HG02981 (cell line): ENCODE results near the gene PDXK.
A peak's percentile ranks its signal among the peaks of the same experiment; 100 is the strongest.

Experiments used
- ATAC-seq: cut with Tn5 transposase; IDR thresholded peaks from one replicate; pipeline ENCODE4 v1.9.1; 2021; ENCODE audit warnings: mild to moderate bottlenecking, moderate library complexity; ENCODE audit not compliant: unreplicated experiment

PDXK gene

GRCh38 chr21:43778469-43779335, 59.8 kb downstream of the PDXK start:
- ATAC-seq: no peak

GRCh38 chr21:43779660-43780059, 60.7 kb downstream of the PDXK start:
- no peak for ATAC-seq

DNA sequence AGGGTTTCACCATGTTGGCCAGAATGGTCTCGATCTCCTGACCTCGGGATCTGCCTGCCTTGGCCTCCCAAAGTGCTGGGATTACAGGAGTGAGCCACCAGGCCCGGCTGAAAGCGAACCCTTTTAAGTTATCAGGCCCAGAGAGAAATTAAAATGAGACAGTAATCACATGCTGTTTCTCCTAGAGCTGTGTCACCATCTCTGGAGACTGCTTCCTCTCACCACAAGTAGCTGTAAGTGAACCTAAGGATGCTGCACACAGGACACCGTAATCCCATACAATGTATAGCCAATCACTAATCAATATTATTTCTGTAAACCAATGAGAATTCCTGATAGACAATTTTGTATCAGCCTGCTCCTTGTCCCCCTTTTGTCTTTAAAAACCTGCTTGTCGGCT, 62.9 kb downstream of the PDXK start:
- ATAC-seq: no peak

- no peak for ATAC-seq
Measured at GRCh38 chr21:43782431-43783097, 63.6 kb downstream of the PDXK start.

DNA sequence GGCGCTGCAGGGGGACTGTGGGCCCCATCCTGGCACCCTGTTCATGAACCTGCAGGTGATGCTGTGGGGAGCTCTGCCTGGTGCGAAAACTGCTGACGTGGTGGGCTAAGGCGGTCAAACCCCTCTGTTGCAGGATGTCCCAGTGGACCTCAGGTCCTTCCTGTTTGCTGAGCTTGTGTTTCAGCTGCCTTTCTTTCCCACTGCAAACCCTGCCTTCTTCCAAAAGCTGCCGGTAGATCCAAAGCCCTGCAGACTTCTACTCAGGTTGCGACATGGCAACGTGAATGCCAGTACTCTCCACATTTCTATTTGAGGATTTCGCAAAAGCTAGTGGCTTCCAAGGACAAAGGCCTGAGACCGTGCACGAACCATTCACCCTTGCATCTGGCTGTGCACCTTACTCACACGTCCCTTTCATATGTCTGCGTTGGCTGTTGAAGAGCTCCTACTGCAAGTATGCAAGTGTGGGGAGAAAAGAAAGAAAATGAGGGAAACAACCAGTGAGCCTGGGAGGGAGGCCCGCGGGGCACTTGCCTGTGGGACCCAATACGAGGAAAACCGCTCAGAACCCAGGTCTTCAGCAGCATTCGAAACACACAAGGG, 64.3 kb downstream of the PDXK start:
- no peak for ATAC-seq

DNA sequence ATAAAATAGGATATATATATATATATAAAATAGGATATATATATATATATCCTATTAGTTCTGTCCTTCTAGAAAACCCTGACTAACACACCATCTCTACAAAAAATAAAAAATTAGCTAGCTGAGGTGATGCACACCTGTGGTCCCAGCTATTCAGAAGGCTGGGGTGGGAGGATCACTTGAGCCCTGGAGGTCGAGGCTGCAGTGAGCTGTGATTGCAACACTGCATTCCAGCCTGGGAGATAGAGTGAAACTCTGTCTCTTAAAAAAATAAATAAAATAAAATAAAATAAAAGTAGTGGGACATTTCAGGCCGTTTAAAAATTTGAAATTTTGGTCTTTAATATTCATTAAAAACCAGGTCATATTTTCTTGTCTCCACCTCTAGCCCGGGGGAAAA, 66.2 kb downstream of the PDXK start:
- ATAC-seq: no peak

- no peak for ATAC-seq
Measured at GRCh38 chr21:43786300-43786806, 67.4 kb downstream of the PDXK start.

GRCh38 chr21:43786807-43787440, 68.0 kb downstream of the PDXK start:
- no peak for ATAC-seq

GRCh38 chr21:43789276-43790009, 70.5 kb downstream of the PDXK start, which contains the start of gene RRP1:
RRP1 (plus strand) TSS chr21:43789577; CDS start chr21:43789630, 53 bp downstream.
- ATAC-seq: peak; percentile 84

GRCh38 chr21:43790010-43790524, 71.1 kb downstream of the PDXK start:
- no peak for ATAC-seq

DNA sequence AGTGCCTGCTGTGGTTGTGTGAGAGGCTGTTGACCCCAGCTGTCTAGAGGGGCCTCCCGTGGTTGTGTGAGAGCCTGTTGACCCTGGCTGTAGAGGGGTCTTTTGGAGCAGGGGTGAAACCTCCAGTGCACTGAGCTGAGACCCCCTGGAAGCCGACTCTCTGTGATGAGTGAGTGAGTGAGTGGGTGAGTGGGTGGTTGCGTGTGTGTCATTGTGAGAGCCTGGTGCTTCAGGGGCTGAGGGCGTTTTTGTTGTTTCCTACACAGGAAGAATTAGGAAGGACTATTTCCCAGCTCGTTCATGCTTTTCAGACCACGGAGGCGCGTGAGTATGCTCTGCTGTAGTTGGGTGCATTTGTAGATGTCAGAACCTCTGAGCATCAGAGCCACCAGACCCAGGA, 73.5 kb downstream of the PDXK start:
- no peak for ATAC-seq

DNA sequence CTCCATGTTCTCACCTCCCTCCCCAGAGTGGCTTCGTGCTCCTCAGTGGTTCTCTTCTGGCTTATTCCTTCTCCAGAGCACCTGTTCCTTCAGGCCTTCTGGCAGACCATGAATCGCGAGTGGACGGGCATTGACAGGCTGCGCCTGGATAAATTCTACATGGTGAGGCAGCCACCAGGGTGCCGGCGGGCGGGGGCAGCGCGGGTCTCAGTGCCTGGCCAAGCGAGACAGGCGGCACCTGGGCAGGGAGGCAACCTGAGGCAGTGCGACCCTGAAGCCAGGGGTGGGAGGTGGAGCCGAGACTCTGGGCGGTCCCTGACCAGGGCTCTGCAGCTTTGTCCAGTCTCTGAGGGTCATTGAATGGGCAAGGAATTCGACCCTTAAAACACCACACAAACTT, 74.3 kb downstream of the PDXK start:
- ATAC-seq: no peak

GRCh38 chr21:43794311-43794710, 75.4 kb downstream of the PDXK start:
- ATAC-seq: no peak

DNA sequence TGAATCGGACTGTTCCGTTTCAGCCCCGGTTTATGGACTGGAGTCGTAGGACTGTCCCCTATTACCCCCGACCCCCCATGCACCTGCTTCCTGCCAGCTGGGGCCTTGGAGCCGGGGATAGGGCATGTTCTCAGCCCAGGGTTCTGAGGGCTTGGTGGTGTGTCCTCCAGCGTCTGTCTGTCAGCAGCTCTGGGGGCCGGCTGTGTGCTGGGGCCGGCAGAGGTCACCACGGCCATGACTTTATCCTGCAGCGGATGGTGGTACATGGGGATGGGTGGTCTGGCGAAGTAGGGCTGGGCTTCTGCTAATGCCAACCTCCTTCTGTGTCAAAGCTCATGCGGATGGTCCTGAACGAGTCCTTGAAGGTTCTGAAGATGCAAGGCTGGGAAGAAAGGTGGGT, 75.9 kb downstream of the PDXK start:
- ATAC-seq: no peak

- no peak for ATAC-seq
Measured at GRCh38 chr21:43797415-43797814, 78.5 kb downstream of the PDXK start.

GRCh38 chr21:43797925-43798715, 79.2 kb downstream of the PDXK start:
- no peak for ATAC-seq

GRCh38 chr21:43799301-43799840, 80.4 kb downstream of the PDXK start:
- no peak for ATAC-seq

- no peak for ATAC-seq
Measured at GRCh38 chr21:43800124-43800523, 81.2 kb downstream of the PDXK start.

- ATAC-seq: no peak
Measured at GRCh38 chr21:43800566-43800965, 81.6 kb downstream of the PDXK start.
